ENCODE data around the gene CDHR1. TPM values are rescaled to one million over a fixed set of nuclear protein-coding genes. Genes with fewer than 3 reads are reported as not detected.
"Not testable (repeated sequence)": the region's sequence is repeated elsewhere in the genome, so short reads cannot be mapped to it uniquely, and the experiment has no call there.

CDHR1 gene
- total RNA-seq, 1 donor from 2014 or later = 4.3 TPM

GRCh38 chr10:84177541-84178141, 16.7 kb upstream of the CDHR1 start:
- Histone ChIP-seq H3K27me3 (ENCODE audit: control insufficient read depth, insufficient read depth, low read length) (no peaks in the 10 kb centered on the region), H3K36me3 (ENCODE audit: control insufficient read depth, insufficient read depth, low read length) (no peaks in the 10 kb centered on the region), H3K4me3 (ENCODE audit: low read depth, low read length) (no peak overlapping the region)
- DNase-seq (ENCODE audit: low read depth) = no peak
- TF ChIP-seq, protein P1, sequence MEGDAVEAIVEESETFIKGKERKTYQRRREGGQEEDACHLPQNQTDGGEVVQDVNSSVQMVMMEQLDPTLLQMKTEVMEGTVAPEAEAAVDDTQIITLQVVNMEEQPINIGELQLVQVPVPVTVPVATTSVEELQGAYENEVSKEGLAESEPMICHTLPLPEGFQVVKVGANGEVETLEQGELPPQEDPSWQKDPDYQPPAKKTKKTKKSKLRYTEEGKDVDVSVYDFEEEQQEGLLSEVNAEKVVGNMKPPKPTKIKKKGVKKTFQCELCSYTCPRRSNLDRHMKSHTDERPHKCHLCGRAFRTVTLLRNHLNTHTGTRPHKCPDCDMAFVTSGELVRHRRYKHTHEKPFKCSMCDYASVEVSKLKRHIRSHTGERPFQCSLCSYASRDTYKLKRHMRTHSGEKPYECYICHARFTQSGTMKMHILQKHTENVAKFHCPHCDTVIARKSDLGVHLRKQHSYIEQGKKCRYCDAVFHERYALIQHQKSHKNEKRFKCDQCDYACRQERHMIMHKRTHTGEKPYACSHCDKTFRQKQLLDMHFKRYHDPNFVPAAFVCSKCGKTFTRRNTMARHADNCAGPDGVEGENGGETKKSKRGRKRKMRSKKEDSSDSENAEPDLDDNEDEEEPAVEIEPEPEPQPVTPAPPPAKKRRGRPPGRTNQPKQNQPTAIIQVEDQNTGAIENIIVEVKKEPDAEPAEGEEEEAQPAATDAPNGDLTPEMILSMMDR (IDR thresholded peaks at IDR 0.05; ENCODE audit: insufficient read depth, low read length, poor library complexity, severe bottlenecking) = no peak

DNA sequence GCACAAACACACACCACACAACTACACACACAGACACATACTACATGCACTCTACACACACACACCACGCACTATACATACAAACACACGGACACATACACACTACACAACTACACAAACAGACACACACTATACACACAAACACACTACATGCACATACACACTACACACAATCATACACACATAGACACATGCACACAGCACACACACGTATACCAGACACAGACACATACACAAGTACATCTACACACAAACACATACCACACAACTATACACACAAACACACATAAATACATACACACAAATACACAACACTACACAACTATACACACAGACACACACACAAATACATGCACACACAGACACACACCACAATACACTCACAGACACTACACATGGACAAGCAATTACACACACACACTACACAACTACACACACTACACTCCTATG, 16.2 kb upstream of the CDHR1 start:
- TF ChIP-seq, protein P1 (IDR thresholded peaks at IDR 0.05; ENCODE audit: insufficient read depth, low read length, poor library complexity, severe bottlenecking) = no peak
- Histone ChIP-seq H3K27me3 (ENCODE audit: control insufficient read depth, insufficient read depth, low read length) (no peaks in the 10 kb centered on the region), H3K4me3 (ENCODE audit: low read depth, low read length) (no peak overlapping the region), H3K36me3 (ENCODE audit: control insufficient read depth, insufficient read depth, low read length) (no peaks in the 10 kb centered on the region)
- no peak for DNase-seq (ENCODE audit: low read depth)

- Histone ChIP-seq H3K36me3 (ENCODE audit: control insufficient read depth, insufficient read depth, low read length) (no peaks in the 10 kb centered on the region), H3K4me3 (ENCODE audit: low read depth, low read length) (no peak overlapping the region), H3K27me3 (ENCODE audit: control insufficient read depth, insufficient read depth, low read length) (no peaks in the 10 kb centered on the region)
- TF ChIP-seq, protein P1 (IDR thresholded peaks at IDR 0.05; ENCODE audit: insufficient read depth, low read length, poor library complexity, severe bottlenecking) = no peak
- DNase-seq (ENCODE audit: low read depth) = peak; percentile 92
Measured at GRCh38 chr10:84179059-84179710, 15.2 kb upstream of the CDHR1 start.

DNA sequence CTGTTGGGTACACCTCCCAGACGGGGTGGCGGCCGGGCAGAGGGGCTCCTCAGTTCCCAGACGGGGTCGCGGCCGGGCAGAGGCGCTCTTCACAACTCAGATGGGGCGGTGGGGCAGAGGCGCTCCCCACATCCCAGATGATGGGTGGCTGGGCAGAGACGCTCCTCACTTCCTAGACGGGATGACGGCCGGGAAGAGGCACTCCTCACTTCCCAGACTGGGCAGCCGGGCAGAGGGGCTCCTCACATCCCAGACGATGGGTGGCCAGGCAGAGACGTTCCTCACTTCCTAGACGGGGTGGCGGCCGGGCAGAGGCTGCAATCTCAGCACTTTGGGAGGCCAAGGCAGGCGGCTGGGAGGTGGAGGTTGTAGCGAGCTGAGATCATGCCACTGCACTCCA, 14.0 kb upstream of the CDHR1 start:
- DNase-seq (ENCODE audit: low read depth); H3K4me3 ChIP-seq (ENCODE audit: low read depth, low read length); H3K36me3 ChIP-seq (ENCODE audit: control insufficient read depth, insufficient read depth, low read length); H3K27me3 ChIP-seq (ENCODE audit: control insufficient read depth, insufficient read depth, low read length): not testable (repeated sequence)

DNA sequence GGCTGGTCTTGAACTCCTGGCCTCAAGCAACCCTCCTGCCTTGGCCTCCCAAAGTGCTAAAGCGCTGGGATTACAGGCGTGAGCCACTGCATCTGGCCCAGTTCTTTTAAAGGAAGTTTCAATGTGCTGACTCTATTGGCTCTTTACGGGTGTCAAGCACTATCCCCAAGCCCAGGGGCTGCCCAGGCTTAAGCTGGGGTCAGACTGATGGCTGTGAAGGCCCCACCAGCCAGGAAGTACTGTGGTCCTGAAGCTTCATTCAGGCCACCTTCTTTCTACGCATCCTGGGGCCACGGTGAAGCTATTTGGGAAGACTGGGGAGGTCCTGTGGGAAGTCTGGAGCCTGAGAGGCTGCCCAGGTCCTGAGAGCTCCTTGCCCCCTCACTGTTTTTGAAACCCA, 12.7 kb upstream of the CDHR1 start:
- DNase-seq (ENCODE audit: low read depth) = no peak
- Histone ChIP-seq H3K36me3 (ENCODE audit: control insufficient read depth, insufficient read depth, low read length) (no peaks in the 10 kb centered on the region), H3K27me3 (ENCODE audit: control insufficient read depth, insufficient read depth, low read length) (peaks cover 2% of the 10 kb centered on the region), H3K4me3 (ENCODE audit: low read depth, low read length) (no peak overlapping the region)
- TF ChIP-seq, protein P1 (IDR thresholded peaks at IDR 0.05; ENCODE audit: insufficient read depth, low read length, poor library complexity, severe bottlenecking) = no peak

- Histone ChIP-seq H3K27me3 (ENCODE audit: control insufficient read depth, insufficient read depth, low read length) (peaks cover 2% of the 10 kb centered on the region), H3K36me3 (ENCODE audit: control insufficient read depth, insufficient read depth, low read length) (no peaks in the 10 kb centered on the region), H3K4me3 (ENCODE audit: low read depth, low read length) (no peak overlapping the region)
- DNase-seq (ENCODE audit: low read depth) = no peak
- TF ChIP-seq, protein P1 (IDR thresholded peaks at IDR 0.05; ENCODE audit: insufficient read depth, low read length, poor library complexity, severe bottlenecking) = no peak
Measured at GRCh38 chr10:84184517-84184916, 9.8 kb upstream of the CDHR1 start.

All from kidney epithelial cell (primary cell).